HG03439 (cell line): Measurements from ENCODE around the gene BANP.

Experiments used
- ATAC-seq: cut with Tn5 transposase; IDR thresholded peaks from one replicate; pipeline ENCODE4 v1.9.1; 2021; ENCODE audit warnings: mild to moderate bottlenecking, moderate library complexity; ENCODE audit not compliant: unreplicated experiment

The BANP gene

GRCh38 chr16:87948735-87949070 lies 2.5 kb upstream of the BANP start:
- ATAC-seq, result no peak

- no peak for ATAC-seq
These were observed 2.0 kb upstream of the BANP start for GRCh38 chr16:87949071-87949744.

GRCh38 chr16:87951552-87952538 lies 611 bp downstream of the BANP start:
- ATAC-seq, result peak; percentile 12

DNA sequence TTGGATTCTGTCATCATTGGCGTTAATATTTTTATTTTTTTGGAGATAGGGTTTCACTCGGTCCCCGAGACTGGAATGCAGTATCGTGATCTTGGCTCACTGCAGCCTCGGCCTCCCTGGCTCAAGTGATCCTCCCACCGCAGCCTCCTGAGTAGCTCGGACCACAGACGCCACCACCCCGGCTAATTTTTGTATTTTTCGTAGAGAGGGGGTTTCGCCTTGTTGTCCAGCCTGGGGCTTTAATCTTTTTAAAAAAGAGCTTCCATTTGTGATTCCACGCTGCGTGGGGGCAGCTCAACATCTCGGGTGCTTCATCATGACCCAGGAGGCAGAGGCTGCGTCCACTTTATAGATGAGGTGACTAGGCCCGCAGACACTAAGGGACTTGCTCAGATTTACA lies 1.5 kb downstream of the BANP start:
- ATAC-seq, result no peak

- ATAC-seq, result no peak
These were observed 2.3 kb downstream of the BANP start for GRCh38 chr16:87953308-87954215.

DNA sequence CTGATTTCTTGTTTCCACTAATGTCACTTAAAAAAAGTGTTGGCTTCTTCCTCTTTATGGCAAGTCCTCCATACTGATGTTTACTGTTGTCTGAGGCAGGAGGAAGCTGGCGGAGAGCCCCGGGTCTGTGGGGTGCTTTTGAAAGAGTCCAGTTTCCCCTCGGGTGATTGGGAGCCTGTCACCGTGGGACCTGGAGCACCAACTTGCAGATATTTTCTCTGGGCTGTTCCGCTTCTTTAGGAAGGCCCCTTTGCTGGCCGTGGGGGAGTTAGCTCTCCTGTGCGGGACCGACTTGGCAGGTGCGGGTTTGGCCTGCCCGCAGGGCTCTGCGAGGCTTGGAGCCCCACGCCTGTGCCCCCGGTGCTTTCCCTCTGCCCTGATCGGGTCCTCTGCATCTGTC lies 3.1 kb downstream of the BANP start:
- ATAC-seq, result no peak

DNA sequence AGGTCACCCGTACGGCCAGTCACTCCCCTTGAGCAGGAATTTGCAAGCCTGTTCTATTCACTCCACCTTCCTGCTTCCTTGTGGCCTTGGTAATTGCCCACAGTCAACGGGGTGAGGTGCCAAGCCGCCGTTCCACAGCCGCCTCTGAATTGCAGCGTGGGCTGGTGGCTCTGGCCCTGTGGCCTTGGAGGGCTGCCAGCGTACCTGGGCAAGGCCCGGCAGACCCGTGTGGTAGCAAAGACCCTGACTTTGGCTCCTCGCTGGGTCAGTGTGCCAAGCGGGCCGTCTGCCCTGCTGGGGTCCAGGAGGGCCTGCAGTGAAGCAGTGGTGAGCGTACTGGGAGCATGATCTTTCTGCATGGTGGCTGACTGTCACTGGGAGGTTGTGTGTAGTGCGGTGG lies 3.6 kb downstream of the BANP start:
- ATAC-seq, result no peak

DNA sequence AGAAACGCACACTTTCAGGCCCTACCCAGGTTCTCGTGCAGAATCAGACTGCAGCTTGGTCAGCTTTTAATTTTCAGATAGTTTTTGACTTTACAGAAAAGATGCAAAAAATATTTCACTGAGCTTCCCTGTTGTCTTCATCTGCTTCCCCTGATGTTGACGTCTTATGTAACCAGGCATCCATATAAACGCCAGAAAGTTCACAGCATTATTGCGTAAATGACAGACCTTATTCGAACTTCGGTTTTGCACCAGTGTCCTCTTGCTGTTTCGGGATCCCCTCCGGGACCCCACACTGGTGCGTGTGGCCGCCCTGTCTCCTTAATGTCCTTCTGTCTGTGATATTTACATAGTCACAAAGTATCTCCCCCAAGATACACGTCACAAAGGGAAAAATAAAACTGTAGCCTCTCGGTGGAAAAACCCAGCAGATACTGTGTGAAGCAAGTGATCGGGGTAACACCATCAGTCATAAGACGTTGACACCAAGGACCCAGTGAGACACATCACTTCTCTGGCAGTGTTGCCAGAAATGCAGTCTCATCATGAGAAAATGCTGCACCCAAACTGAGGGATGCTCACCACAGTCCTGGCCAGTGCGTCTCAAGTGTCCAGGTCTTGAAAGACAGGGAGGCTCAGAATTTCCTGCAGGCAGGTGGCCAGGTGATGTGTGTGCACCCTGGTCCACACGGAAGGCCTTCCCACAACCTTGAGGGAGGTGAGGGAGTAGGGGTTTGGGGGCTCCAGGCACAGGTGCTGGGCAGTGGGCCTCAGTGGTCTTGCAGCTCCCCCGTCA lies 4.3 kb downstream of the BANP start:
- ATAC-seq, result no peak

DNA sequence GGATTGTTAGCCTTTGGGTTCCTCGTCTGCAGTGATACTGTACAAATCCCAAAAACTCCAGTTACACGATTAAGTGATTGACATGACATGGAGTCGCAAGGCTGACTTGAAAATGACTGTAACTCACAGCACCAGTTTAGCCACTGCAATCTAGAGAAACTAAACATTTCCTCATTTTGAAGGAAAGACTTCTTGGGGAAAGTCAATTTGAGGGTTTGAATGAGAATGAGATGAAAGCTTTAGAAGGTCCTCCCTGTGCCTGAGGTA lies 4.8 kb downstream of the BANP start:
- ATAC-seq, result no peak

DNA sequence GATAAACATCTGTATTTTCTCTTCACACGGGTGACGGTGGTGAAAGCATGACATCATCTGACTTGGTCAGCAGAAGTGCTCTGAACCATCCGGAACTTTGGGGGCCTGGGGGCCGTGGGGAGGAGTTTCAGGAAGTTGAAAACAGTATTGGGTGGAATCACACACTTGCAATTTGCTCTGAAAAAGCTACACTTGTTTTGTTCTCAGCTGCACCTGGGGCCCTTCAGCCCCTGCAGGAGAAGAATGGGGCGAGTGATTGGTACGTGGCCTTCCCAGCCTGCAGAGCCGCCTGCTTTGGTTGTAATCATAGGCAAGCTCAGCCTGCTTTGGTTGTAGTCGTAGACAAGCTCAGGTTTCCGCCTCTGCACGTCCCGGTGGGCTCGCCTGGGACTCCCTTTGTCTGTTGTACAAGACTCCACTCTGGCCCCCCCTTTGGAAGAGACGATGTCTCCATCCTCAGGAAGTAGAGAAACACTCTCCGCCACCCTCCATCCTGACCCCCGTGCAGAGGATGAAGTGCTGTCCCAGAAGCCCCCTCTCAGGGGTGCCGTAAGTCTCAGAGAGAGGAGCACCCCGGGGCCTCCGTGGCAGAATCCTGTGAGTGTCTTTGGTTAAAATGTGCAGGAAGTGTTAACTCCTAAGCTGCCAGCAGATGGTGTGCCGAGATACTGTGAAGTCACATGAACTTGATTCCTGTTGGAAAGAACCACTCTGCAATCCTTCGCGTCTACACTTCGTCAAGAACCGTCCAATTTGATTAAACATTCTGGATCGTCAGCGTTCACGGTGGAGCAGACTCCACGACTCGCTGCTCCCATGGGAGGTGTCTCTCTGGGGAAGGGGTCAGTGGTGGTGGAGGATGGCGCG lies 5.4 kb downstream of the BANP start:
- ATAC-seq, result no peak

DNA sequence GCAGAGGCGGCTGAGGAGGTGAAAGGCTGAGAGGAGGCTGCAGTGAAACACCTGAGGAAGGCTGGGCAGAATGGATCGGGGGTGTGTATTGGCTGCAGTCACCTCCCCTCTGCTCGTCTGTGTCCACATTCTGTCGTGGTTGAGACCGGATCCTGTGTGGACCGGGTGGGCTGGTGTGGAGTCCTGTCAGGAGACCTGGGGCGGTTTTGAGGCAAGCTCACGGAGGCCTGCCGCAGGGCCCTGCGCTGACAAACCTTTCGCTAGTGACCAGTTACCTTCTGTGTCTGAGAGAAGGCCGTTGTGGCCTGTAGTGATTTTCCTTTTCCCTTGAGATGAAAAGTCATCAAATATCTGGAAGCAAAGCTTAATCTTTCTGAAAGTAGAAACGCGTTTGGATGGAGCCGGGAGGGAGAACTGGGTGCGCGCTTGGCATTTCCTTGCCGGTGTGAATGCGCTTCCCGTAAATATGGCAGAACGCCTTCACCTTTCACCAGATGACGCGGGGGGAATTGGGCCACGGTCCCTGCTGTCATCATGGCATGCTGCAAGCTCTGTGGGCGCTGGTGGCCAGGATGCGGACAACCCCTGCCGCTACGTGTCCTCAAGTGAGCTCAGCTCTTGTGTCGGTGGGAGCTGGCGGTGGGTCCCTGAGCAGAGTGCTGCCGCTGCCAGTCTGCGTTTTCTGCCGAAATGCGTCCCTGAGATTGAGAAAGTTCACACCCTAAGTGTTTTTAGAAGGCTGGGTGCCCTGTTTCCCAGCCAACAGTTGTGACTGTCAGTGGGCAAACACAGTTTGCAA lies 6.3 kb downstream of the BANP start:
- ATAC-seq, result no peak

DNA sequence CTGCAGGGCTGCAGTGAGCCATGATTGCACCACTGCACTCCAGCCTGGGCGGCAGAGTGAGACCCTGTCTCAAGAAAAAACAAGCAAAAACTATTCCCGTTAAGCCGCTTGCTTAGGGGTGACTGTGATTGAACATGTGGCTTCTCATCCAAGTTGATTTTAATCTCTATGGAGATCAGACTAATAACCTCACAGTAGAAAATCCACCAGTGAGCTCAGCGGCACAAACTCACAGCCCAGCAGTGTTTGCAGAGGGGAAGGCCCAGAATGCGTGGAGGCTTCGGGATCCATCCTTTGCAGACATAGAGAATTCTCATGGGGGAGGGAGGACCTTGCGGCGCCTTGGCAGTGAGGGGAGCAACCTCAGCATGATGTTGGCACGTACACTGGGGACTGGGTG lies 7.4 kb downstream of the BANP start:
- ATAC-seq, result no peak

DNA sequence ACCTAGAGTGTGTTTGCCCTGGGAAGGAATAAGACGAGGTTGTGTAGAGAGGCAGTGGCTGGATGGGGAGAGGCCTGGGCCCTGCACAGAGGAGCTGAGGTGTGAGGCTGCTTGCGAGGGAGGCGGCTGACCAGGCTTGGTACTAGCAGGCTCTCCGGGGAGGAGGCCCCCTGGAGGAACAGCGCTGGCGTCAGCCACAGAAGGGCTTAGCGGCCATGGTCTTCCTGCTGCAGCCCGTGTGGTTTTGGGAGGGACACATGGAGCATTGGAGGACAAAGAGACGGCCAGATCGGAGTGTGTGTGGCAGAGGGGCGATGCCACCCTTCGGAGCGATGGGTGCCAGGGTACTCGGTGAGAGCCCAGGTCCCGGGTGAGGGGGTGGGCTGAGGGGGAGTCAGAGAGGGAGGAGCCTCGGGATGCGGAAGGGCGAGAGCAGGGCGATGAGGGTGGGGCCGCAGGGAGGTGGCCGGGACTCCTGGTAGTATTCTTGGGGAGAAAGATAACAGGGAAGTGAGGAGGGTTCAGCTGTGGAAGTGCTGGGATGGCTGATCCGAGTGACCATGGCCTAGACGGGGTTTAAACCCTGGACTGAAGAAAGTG lies 8.3 kb downstream of the BANP start:
- no peak for ATAC-seq

DNA sequence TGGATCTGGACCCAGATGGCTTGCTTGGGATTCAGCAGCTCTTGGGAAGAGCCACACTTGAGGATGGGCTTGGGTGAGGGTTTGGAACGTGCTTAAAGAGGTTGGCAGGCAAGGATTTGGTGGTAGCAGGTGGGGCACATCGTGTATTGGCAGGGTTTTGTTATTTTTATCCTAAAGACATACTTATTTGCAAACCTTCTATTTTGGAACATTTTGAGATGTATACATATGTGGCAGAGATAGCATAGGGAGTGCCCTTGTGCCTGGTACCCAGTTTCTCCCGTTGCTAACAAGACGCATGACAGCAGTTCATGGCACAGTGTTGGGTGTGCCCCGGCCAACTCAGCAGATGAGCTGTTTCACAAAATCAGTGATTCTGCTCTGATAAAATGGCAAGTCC lies 9.1 kb downstream of the BANP start:
- ATAC-seq, result no peak

DNA sequence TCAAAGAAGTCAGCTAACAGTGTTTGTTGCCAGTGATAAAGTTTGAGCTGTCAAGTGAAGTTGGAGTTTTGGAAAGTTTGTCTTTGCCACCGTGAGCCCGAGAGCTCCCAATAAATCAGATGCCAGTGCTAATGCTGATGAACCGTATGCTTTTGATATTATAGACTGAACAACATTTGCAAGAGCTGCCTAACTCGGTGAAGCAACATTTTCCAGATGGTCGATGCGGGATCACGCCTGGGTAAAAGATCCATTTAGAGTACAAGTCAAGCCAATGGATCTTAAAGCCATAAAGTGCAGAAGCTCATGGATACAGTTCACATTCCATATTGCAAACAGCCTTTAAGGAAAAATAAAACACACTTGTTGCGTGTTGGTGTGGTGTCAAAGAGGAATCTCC lies 9.6 kb downstream of the BANP start:
- no peak for ATAC-seq

DNA sequence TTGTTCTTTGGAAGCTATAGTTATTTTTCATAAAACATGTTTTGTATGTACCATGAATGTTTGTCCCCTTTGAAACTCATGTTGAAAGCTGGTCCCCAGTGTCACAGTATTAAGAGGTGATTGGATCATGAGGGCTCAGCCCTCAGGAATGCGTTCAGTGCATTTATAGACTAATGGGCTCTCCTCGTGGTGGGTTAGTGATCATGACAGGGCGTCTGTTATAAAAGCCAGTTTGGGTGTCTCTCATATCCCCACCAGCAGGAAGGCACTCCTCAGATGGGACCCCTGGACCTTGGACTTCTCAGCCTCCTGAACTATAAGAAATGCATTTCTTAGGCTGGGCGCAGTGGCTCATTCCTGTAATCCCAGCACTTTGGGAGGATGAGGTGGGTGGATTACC lies 10.4 kb downstream of the BANP start:
- ATAC-seq, result no peak

DNA sequence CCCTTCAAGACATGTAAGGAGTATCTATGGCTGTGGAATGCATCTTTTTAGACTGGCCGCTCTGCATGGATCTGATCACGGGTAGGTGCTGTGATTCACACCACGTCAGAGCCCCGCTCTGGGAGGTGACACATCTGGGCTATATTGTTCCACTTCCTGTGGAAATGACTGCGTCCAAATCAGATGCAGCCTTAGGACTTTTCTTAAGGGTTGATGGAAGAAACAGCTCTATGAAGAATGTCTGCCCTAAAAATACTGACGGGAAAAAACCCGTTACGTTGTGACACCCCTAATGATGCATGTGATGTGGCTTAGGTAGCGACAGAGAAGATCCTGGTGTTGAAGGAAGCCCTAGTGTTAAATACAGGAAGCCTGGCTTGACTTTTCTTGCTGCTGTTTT lies 12.2 kb downstream of the BANP start:
- no peak for ATAC-seq

DNA sequence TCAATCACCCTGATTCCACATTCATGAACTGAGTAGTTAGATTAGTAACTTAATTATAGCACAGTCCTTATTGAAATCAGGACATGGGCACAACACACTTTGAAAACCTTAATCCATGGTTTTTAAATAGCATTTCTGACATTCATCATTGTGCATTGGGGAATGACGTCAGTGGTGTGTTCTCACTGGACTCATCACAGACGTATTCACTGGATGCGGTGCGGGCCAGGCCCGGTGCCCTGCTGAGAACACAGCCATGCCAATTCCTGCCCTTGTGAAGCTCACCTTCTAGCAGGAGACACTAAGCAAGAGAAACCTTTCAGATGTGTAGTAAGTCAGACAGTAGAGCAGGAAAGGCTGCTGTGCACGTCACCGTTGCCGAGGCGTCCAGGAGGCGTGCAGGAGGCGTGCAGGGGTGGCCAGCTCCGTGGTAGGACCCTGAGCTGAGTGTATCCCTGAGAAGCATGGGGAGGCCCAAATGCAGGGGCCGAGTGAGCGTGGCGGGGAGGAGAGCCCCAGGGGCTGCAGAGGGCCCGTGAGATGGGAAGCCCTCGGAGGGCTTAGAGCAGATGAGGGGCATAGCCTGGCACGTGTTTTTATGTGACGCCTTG lies 12.9 kb downstream of the BANP start:
- no peak for ATAC-seq
